Measurements from ENCODE around the gene PCBP3. TPM values are rescaled to one million over a fixed set of nuclear protein-coding genes. Genes with fewer than 3 reads are reported as not detected.

Gene PCBP3
- polyA plus RNA-seq, 10 donors = 0.72 to 2.2 (median 1.2) TPM

DNA sequence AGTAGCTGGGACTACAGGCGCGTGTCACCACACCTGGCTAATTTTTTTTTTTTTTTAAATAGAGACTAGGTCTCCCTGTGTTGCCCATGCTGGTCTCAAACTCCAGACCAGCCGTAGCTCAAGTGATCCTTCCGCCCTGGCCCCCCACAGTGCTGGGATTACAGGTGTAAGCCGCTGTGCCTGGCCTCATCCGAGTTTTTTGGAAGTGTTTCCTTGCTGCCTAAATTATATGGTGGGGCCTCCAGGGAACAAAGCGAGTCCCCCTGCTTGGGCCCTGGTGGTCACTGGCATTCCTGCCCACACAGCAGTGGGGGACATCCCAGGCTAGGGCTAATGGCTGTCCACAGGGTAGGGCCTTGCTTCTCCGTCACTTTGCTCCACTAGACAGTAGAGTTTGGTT, 143.8 kb downstream of the PCBP3 start:
- DNase-seq = no peak

DNA sequence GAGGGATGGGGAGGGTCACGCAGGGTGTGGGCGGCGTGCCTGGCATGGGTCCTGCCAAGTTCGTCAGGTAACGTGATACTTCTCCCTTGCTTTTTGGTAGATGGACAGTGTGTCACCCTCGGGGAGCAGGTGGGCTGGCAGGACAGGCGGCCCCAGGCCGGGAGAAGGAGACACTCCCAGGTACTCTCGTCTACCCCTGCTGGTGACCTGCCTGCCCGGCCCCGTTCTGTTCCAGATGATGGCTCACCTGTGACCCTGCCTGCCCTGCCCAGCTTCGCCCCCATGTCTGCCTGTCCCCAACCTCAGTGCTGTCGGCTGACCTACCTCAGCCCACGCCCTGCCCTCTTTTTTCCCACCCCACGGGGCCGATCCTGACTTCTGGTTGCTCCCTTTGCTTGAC, 144.7 kb downstream of the PCBP3 start:
- no peak for DNase-seq

DNA sequence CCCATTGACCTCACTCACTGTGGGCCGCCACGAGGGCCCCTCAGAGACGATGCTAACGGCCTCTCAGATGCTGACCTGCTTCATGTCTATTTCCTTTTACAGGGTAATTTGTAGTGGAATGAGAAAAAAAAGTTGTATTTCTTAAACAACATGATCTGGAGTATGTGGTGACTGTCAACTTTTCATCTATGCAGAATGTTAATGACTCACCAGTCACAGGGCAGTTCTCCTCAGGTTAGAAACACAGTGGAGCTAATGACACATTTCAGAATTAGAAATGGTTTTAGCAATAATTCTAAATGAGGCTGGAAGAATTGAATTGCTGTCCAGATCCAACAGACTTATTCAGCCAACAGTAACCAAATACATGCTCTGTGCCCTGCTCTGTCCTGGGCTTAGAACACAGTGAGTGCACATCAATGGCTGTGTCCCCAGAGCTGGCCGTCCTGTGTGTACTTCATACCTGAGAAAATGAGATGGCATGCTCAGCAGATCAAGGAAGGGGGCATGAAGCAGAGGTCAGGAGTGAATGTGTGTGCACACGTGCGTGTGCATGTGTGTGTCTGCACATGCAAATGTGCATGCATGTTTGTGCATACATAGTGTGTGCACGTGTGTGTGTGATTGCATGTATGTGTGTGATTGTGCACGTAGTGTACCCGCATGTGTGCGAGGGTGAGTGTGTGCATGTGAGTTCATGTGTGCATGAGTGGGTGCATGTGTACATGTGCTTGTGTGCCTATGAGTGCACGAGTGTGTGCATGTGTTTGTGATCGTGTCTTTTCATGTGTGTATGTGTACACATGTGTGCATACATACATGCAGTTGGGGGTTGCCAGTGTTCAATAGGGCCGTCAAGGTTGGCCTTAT, 145.3 kb downstream of the PCBP3 start:
- DNase-seq = no peak

DNA sequence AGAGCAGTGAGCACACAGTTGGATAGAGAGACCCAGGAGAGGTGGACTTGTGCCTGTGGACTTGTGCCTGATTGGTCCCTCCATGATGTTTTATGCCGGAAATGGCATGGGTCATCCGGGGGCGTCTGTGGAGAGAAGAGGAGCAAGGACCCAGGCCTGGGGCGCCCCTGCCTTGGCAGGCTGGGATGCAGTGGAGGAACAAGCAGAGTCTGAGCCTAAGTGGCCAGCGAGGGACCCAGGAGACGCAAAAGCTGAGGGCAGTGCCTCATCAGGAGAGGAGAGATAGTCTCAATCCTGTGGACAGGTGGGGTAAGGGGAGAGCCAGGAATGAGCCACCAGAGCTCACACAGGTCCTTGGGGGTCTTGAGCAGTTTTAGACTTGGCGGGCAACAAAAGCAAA, 146.9 kb downstream of the PCBP3 start:
- DNase-seq = no peak

DNA sequence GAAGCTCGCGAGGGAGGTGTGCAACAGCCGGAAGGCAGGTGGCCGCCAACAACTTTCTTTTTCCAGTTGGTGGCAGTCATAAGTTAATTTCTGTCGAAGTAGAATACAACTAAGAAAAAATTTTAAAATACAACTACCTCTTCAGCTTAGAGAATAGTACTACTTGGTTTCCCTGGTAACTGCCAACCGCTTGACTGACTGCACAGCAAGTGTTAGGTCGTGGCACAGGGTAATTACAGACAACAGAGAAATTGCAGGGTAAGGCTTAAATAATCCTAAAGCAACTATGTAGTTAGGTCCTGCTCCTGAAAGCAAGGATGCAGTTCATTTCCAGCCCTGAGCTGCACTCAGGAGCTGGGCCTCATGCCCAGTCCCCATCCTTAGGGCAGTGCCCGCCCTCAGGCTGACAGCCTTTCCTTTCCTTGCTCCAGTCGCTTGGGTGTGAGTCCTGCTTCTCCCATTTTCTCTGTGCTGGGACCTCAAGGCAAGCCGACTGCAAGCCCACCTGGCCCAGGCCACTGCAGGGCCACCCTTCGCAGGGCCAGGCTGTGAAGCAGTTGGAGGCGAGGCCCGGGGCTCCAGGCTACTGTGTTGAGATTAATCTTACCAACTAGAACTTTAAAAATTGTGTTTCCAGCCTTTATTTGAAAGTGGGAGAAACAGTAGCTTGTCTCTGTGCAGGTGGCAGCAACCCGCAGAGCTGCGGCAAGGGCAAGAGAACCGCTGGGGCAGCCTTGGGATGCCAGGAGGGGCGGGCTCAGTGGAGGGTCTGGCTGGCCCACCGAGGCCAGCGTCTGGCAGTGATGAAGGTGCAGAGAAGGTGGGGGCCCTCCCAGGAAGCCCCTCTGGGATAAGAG, 148.3 kb downstream of the PCBP3 start:
- no peak for DNase-seq

DNA sequence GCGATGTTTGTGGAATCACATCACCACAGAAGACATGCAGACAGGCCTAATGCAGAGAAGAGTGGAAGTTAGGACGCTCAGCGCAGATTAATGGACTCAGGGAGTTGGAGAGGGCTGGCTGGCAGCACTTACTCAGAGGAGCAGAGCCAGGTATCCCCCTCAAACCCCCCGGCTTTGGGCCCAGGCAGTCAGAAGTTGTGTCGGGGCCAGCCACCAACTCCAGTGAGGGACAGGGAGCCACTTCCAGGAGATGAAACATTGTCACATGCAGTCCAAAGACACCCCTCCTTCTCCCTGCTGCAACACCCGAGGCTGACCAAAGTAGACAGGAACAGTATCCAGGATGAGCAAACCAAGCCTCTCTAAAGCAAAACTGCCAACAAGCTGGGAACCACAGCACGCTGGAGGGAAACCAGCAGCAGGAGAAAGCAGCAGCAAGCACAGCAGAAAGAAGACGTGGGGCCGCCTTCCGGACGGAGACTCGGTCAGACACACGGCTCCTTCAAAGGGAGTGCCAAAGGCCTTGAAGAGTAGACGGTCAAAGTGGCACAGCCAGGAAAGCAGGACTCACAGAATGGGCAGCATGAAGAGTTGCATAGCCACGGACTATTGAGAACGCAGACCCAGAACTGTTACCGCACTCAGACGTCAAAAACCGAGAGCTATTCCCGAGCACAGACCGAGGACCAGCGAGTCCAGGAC, 149.3 kb downstream of the PCBP3 start:
- DNase-seq = no peak

DNA sequence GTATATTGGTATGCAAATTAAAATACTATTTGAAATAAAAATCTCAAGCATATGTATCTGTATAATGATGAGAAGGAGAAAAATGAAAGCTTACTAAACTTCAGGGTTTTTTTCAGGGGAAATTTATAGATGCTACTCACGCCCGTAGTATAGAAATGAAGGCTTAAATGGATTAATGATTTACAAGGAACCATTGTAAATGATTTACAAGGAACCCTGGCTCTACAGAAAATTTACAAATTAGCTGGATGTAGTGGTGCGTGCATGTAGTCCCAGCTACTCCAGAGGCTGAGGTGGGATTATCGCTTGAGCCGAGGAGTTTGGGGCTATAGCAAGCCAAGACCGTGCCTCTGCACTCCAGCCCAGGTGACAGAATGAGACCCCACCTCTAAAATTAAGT, 150.5 kb downstream of the PCBP3 start:
- DNase-seq = no peak

DNA sequence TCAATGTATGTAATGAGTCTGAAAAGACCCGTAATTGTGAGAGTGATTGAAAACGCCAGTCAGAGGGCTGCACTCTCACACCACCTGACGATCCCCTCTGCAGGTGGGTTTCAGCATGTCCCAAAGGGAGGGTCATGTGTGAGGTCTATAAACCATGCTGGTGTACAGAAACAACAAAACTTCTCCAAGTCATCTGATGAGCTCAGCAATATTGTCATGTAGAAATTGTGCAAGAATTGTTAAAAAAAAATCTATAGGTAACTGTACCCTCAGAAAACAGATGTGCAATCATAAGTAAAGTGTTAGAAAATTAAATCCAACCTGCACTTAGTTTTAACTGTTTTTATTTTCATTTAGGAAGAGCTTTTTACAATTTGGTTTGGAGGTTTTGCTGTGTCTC, 152.5 kb downstream of the PCBP3 start:
- DNase-seq = no peak

DNA sequence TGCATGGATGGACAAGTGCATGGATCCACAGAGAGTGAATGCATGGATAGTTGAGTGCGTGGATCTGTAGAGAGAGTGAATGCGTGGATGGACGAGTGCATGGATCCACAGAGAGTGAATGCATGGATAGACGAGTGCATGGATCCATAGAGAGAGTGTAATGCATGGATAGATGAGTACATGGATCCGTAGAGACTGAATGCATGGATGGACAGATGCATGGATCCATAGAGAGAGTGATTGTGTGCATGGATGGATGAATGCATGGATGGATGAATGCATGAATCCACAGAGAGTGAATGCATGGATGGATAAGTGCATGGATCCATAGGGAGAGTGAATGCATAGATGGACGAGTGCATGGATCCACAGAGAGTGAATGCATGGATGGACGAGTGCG, 153.8 kb downstream of the PCBP3 start:
- DNase-seq = no peak

DNA sequence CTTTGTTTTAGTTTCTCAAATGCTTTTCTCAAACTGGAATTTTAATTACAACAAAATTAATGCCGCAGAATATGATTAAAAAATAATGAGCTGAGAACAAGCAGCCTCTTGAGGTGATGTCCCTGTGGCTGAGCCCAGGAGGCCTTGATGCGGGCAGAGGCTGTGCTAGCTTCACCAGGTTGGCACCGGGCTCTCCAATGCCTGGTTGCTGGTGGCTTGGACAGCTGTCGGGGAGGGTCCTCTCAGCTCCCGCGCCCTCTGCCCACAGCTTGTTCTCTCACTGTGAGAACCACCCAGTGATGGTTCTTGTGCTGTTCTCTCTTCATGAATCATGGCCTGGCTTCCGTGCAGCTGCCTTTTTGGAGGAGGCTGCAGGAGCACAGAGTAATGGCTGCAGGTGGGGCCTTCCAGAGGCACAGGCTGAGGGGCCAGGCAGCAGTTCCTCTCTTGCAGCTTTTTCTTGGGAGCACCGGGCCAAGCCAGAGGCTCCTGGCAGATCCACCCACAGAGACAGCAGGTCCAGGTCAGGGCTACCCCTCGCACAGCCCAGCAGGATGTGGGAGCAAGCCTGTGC, 156.3 kb downstream of the PCBP3 start:
- DNase-seq = no peak

DNA sequence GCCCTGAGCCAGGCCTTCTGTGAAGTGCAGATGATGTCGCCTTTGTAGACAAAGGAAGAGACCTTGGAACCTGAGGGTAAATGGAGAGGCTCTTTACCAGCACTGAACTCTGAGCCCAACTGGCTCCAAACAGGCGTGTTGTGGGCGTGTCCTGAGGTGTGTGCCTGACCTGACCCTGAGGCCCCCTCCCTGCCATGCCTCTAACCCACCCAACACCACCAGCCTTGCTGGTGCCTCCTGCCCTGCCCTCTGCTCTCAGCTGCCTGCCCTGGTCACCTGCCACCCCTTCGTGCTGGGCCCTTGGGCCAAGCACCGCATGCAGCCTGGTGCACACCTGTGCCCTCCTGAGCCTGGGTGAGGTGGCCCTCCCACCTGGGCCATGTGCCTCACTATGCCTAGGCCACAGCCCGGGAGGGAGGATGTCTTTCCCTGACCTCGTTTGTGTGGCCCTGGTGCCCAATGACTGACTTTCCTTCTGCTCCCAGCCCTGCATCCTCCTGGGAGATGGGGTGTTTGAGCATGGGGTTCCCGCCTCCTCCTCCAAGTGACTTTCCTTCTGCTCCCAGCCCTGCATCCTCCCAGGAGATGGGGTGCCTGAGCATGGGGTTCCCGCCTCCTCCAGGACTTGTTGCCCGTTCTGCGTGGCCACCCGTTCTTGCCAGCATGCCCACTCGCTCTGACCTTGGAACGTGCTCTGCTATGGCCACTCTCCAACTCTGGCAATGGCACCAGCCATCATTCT, 157.0 kb downstream of the PCBP3 start:
- DNase-seq = no peak

DNA sequence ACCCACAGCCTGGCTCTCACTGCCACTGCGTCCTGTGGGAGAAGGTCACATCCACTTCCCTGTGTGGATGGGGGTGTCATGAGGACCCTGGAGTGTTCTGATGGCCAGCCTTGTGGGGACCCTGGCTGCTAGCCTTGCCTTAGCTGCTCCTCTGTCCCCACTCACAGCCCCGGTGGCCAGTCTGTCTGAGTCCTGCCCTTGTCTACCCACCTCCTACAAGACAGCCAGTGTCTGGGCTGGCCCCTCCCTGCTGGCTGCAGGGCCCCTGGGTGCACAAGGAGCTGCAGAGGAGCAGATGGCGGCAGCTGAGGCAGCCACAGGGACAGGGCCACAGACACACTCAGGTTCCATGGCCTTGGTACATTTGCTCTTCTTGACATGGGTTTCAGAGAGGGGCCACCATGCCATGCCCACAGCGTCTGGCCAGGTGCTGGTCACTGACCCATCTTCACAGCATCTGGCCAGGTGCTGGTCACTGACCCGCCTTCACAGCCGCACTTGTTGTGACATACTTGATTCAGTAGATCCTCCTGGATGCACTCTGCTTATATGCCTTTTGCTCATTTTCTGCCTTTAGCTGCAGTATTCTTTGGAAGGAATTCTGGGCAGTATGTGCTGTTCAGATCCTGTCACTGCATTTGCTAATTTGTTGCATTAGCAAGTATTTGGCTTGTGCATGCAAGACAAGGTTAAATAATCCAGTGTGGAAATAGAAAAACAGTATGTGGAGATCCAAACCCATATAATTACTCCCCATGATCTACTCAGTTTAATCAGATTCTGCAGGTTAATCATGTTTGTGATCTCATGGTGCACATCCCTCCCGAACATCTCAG, 157.8 kb downstream of the PCBP3 start:
- DNase-seq = no peak

DNA sequence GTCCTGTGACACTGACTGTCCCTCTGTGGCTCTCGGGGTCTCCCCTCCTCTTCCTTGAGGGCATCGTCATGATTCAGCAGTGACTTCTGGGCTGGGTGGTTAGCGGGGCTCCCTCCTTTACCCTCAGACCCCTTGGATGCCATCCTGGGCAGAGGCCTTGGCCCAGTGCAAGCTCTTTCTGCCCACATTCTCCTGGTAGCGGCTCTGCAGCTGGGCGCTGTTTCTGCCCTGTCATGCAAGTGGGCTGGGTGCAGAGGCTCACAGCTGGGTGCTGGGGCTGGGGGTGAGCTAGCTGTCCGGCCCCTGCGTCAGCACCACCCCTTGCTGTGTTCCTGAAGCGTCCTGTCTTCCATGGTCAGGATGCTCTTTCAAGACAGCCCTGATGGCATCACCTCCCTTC, 158.5 kb downstream of the PCBP3 start:
- no peak for DNase-seq

DNA sequence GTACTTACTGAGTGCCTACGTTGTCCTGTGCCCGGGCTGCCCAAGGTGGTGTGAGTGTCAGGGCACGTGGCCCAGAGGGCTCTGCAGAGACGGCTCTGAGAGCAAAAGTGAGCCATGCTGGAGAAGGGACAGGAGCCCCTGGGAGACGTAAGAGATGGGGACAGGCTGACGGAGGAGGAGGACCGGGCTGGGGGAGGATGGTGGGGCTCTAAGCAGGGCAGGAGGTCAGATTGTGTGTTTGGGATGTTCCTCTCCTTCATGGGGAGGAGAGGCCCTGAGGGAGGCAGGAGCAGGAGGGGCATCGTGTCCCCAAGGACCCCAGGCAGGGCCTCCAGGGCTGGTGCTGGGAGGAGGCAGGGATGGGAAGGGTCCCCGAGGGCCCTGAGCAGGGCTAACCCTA, 158.9 kb downstream of the PCBP3 start:
- no peak for DNase-seq

DNA sequence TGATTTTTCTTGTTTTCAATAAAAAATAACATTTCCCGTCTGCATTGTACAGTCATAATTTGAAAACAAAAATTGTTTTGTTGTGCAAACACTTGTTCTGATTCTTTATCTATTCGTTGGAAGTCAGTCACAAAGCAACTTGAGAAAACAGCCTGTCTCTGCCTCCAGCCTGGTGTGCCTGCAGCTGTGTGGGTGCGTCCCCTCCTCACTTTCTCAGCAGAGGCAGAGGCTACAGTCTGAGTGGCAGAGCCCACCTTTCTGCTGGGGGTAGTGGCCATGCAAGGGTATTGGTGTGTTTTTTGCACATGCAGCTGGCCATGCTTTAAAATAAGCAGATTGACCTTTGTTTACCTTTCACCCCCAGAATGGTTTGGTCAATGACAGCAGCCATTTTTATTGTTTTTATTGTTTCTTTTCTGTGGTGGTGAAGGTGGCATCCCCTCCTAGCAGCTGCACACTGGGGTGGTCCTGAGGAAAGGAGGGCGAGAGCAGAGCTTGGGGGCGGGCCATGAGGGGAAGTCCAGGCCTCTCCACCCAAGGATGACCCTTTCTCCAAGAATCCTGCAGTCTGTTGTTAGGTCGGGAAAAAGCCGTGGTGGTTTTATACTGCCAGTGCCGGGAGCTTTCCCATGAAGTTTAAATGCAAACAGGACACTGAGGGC, 159.6 kb downstream of the PCBP3 start:
- DNase-seq = no peak

DNA sequence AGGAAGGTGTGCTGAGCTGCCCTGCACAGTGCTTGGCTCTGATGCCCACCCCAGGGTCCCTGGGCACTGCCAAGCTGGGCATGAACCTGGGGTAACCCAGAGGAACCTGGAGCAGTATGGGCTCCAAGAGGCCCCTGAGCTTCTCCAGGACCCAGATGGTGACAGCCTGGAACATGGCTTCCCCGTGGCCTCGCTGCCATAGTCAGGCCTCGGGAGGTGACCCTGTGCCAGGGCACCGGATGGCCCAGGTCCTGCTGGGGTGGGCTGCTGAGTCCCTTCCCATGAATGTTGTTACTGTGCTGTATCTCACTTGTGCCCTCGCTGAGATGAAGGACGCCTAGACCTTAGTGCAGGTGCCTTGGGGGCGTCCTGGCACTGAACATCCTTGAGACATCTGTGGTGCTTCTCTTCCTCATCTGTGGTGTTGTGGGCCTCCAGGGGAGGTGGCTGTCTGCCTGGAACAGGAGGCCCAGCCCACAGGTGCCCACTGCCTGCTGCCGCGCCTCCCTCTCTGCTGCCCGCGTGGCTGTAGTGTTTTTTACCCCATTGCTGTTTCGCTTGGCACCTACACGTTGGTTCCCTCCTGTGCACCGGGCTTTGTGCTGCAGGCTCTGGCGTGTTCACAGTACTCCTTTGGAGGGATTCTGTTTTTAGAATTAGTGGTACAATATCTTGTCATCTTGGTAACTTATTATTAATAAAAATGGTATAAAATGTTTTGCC, 160.3 kb downstream of the PCBP3 start:
- DNase-seq = no peak

DNA sequence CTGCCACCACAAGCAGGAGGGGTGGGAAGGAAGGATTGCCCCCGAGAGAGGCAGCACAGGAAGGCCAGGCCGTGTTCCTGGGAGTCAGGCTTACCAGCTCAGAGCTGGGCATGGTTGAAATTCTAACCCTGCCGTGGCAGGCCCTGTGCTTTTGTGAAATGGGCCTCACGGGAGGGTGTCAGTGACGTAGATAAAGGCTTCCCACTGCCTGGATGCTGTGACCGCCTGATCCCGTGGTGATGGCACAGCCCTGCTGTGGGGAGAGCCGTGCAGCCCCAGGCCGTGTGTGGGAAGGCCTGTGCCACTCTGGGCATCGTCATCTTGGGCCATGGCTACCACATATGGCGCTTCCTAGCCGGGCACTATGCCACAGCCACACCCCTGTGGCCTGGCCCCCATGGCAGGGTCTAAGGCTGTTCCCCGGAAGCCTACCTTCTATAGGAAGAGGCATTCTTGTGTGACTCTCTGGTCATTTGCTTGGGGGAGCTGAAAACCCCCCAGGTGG, 161.3 kb downstream of the PCBP3 start:
- no peak for DNase-seq

DNA sequence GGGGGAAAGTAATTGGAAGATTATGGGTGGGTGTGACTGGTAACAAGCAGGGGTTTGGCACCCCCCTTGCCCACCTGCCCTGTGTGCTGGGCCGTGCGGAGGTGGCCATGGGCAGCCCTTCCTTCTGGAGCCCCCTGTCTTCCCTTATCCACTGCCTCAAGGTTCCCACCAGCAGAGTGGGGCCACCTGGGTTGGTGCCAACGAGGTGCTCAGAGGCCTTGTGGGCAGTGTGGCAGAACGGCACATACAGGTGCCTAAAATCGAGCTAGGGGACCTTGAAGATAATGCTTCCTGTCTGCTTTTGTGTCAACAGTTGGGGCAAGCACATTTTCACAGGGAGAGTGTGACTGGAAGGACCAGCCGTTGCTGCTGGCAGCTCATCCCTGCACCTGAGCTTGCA, 161.8 kb downstream of the PCBP3 start:
- DNase-seq = no peak

DNA sequence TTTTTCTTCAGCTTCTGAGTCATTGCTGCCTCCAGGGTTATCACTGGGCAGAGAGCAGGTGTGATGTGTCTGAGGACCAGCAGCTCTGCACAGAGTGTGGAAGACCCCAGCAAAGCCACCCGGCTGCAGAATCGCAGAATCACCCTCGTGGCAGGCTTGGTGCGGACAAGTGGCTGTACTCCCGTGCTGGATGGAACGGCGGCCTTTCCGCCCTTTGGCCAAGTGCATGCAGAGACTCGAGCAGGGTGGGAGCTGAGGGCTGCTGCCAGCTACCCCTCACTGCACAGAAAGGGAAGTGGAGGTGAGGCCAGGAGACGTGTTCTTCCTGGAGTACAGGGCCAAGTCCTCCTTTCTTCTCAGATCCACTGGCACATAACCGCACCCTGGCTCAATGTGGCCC, 162.5 kb downstream of the PCBP3 start:
- no peak for DNase-seq
